Gastrocnemius medialis (tissue), 4 donors: Measurements from ENCODE around the gene CXCR4. TPM values are rescaled to one million over a fixed set of nuclear protein-coding genes. Genes with fewer than 3 reads are reported as not detected.
"Not testable (repeated sequence)": the region's sequence is repeated elsewhere in the genome, so short reads cannot be mapped to it uniquely, and the experiment has no call there.

ENCODE experiments used
- ATAC-seq, 2 donors: fragments of 150-250 bp; one replicate each; pipeline ENCODE4 v1.9.1; 2016
- DNase-seq, 2 donors: peaks; one replicate each; pipeline ENCODE4 v3.0.0-alpha.2; 2019
- H3K27ac ChIP-seq, 4 donors: fragments of 200-600 bp; sonication (generic); 1 replicate in 1 of 4; 2 replicates in 3 of 4; pipeline ENCODE4 v1.5.1; 2016 to 2018; ENCODE audit warnings: mild to moderate bottlenecking in 2 of 4, moderate library complexity in 1 of 4
- H3K27me3 ChIP-seq, 3 donors: fragments of 200-600 bp; sonication (generic) in 2 of 3; 1 replicate in 1 of 3; 2 replicates in 2 of 3; pipeline versions ENCODE4 v1.5.1 to v1.6.0; 2016 to 2019; ENCODE audit warnings: mild to moderate bottlenecking in 1 of 3, moderate library complexity in 1 of 3
- H3K36me3 ChIP-seq, 2 donors: fragments of 200-600 bp; sonication (generic) in 1 of 2; one replicate each; pipeline ENCODE4 v1.5.1; 2017 to 2018
- H3K4me1 ChIP-seq, 2 donors: fragments of 200-600 bp; sonication (generic) in 1 of 2; one replicate each; pipeline ENCODE4 v1.5.1; 2016 to 2017; ENCODE audit warnings: mild to moderate bottlenecking in 2 of 2
- H3K4me3 ChIP-seq, 4 donors: fragments of 200-600 bp; sonication (generic) in 3 of 4; 1 replicate in 1 of 4; 2 replicates in 3 of 4; pipeline ENCODE4 v1.5.1; 2016 to 2019; ENCODE audit warnings: mild to moderate bottlenecking in 2 of 4
- H3K9me3 ChIP-seq, 3 donors: fragments of 200-600 bp; sonication (generic) in 2 of 3; 1 replicate in 1 of 3; 2 replicates in 2 of 3; pipeline ENCODE4 v1.5.1; 2016 to 2019
- POLR2A ChIP-seq, 2 donors: fragments of 450-650 bp; IDR thresholded peaks; one replicate each; pipeline ENCODE4 v1.6.1; 2017; ENCODE audit warnings: antibody characterized with exemption in 2 of 2, mild to moderate bottlenecking in 2 of 2, moderate library complexity in 2 of 2
- in situ Hi-C, 4 donors: fragments of 200-750 bp; cut with MboI; loops; one replicate each; pipeline versions ENCODE4 v1.15.0 to v1.8.0; 2017; ENCODE audit warnings: low sequenced_read_pairs in 4 of 4
- intact Hi-C: fragments of 100-400 bp; cut with DNase I; formaldehyde crosslinking; loops from one replicate; pipeline ENCODE4 v1.15.1; 2023; ENCODE audit warnings: low total_unique reads
- total RNA-seq, 4 donors: library from RNA; depleted of rRNA; stranded (reverse); fragments of >200 nt; gene quantifications; one replicate each; pipeline versions ENCODE4 v1.1.0 to v1.2.3, GENCODE V29; 2016
- TF ChIP-seq, protein P1 (sequence below), 5 experiments: fragments of 450-650 bp in 3 of 5; fragments of 200-600 bp in 2 of 5; sonication (generic) in 2 of 5; IDR thresholded peaks in 4 of 5; conservative IDR thresholded peaks in 1 of 5; 1 replicate in 4 of 5; 2 replicates in 1 of 5; pipeline ENCODE4 v1.5.1; 2016 to 2019; ENCODE audit warnings: antibody characterized with exemption in 5 of 5, mild to moderate bottlenecking in 3 of 5, moderate library complexity in 3 of 5

The CXCR4 gene
- total RNA-seq, 4 donors from 2014 or later = 2.5 to 6.6 (median 4.0) TPM

DNA sequence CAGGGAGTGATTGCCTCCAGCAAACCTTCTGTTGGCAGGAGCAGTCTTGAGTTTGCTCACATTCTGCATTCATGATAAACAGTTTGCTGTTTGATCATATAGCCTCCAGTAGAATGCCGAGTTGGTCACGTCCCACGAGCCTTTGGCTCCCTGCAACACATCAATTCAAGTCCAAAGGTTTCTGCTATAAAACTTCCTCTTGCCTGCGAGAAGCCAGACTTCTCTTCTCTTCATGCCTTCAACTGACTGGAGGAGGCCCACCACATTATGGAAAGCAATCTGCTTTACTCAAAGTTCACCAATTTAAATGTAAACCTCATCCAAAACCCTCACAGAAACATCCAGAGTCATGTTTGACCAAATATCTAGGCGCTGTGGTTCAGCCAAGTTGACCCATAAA is 40.8 kb downstream of the CXCR4 start:
- Histone ChIP-seq H3K36me3 (no peaks in the 10 kb centered on the region), H3K4me1 (no peaks in the 10 kb centered on the region), H3K4me3 (no peak overlapping the region), H3K27me3 (peaks cover 0 to 3% (median 0%) of the 10 kb centered on the region in 3 donors), H3K27ac (no peak overlapping the region), H3K9me3 (no peaks in the 10 kb centered on the region)
- in situ Hi-C loops (no loop called here), intact Hi-C loops (no loop called here)
- ATAC-seq (no peak), DNase-seq (no peak)
- no peak for TF ChIP-seq POLR2A (IDR thresholded peaks at IDR 0.05)
- TF ChIP-seq, protein P1, sequence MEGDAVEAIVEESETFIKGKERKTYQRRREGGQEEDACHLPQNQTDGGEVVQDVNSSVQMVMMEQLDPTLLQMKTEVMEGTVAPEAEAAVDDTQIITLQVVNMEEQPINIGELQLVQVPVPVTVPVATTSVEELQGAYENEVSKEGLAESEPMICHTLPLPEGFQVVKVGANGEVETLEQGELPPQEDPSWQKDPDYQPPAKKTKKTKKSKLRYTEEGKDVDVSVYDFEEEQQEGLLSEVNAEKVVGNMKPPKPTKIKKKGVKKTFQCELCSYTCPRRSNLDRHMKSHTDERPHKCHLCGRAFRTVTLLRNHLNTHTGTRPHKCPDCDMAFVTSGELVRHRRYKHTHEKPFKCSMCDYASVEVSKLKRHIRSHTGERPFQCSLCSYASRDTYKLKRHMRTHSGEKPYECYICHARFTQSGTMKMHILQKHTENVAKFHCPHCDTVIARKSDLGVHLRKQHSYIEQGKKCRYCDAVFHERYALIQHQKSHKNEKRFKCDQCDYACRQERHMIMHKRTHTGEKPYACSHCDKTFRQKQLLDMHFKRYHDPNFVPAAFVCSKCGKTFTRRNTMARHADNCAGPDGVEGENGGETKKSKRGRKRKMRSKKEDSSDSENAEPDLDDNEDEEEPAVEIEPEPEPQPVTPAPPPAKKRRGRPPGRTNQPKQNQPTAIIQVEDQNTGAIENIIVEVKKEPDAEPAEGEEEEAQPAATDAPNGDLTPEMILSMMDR (IDR thresholded peaks at IDR 0.05 in 4 of 5, conservative IDR thresholded peaks at IDR 0.05 in 1 of 5) = no peak

DNA sequence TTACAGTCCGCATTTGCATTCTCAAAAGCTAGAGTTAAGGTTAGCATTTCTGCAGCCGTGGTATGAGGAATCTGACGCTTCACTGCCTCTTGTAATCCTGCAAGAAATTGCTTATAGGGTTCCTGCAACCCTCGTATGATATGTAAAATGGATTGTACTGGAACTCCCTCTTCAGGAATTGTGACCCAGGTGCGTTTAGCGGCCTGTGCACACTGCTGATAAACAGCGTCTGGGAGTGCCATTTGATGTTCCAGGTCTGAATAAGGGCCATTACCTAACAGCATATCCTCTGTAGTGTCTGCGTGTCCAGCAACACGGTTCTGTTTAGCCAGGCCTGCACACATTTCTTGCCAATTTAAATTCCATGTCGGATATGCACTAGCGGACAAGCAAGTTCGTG is 42.5 kb downstream of the CXCR4 start:
- intact Hi-C loops = no loop called here

DNA sequence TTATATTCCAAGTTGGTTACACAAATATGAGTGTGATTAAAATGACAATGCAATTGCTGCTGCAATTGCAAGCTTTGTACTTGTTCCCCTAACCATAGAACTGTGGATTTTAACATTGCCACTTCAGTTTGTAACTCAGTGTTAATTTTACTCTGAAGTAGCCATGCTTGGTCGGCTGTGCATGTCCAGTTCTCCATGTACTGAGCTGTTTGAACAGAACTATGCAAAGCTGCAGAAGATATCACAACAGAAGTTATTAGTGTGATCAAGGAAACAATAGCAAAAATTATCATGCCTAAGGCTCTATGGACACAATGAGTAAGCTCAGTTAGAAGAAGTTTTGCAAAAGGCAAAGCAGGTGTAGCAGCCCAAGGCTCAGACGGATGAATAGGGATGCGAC is 45.3 kb downstream of the CXCR4 start:
- no peak overlapping the region for H3K27ac ChIP-seq
- no peak for ATAC-seq
- in situ Hi-C loops = no loop called here
- no peak for DNase-seq
- no peaks in the 10 kb centered on the region for H3K4me1 ChIP-seq
- peaks cover 0 to 3% (median 0%) of the 10 kb centered on the region in 3 donors for H3K27me3 ChIP-seq
- H3K9me3 ChIP-seq = no peaks in the 10 kb centered on the region
- intact Hi-C loops = no loop called here
- H3K36me3 ChIP-seq = no peaks in the 10 kb centered on the region
- H3K4me3 ChIP-seq = no peak overlapping the region
- no peak for TF ChIP-seq POLR2A (IDR thresholded peaks at IDR 0.05)
- TF ChIP-seq, protein P1 (IDR thresholded peaks at IDR 0.05 in 4 of 5, conservative IDR thresholded peaks at IDR 0.05 in 1 of 5) = no peak

More for the DNA sequence above, 42.5 kb downstream of the CXCR4 start:
- H3K27ac ChIP-seq = no peak overlapping the region
- in situ Hi-C loops = no loop called here
- no peaks in the 10 kb centered on the region for H3K9me3 ChIP-seq
- no peak overlapping the region for H3K4me3 ChIP-seq
- no peak for DNase-seq
- ATAC-seq = no peak
- TF ChIP-seq POLR2A (IDR thresholded peaks at IDR 0.05) = no peak
- TF ChIP-seq, protein P1 (IDR thresholded peaks at IDR 0.05 in 4 of 5, conservative IDR thresholded peaks at IDR 0.05 in 1 of 5) = no peak
- no peaks in the 10 kb centered on the region for H3K4me1 ChIP-seq
- peaks cover 0 to 3% (median 0%) of the 10 kb centered on the region in 3 donors for H3K27me3 ChIP-seq
- H3K36me3 ChIP-seq = no peaks in the 10 kb centered on the region

DNA sequence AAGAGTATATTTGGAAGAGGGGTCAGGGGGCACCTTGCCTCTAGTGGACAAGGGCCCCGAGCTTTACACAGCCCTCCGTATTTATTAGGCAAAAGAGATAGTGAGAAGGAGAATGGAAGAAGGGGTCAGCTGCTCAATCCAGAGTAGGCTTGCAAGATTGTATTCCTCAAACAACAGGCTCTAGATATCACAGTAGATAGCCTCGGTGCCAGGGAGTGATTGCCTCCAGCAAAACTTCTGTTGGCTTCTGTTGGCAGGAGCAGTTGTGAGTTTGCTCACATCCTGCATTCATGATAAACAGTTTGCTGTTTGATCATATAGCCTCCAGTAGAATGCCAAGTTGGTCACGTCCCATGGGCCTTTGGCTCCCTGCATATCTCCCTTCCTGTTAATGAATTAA is 46.1 kb downstream of the CXCR4 start:
- H3K9me3 ChIP-seq, DNase-seq, intact Hi-C loops, H3K27ac ChIP-seq, in situ Hi-C loops, ATAC-seq, H3K4me1 ChIP-seq, H3K4me3 ChIP-seq, H3K36me3 ChIP-seq, H3K27me3 ChIP-seq: not testable (repeated sequence)

DNA sequence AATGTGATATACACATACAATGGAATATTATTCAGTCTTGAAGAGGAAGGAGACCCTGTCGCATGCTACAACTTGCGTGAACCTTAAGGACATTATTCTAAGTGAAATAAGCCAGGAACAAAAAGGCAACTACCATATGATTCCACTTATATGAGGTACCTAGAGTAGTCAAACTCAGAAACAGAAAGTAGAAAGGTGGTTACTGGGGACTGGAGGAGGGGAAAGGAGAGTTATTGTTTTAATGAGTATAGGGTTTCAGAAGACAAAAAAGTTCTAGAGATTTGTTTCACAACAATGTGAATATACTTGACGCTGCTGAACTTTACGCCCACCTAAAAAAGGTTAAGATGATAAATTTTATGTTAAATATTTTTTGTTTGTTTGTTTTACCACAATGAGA is 47.0 kb downstream of the CXCR4 start:
- Histone ChIP-seq H3K4me1 (no peaks in the 10 kb centered on the region), H3K4me3 (no peak overlapping the region), H3K27ac (no peak overlapping the region), H3K27me3 (peaks cover 0 to 3% (median 0%) of the 10 kb centered on the region in 3 donors), H3K36me3 (no peaks in the 10 kb centered on the region), H3K9me3 (no peaks in the 10 kb centered on the region)
- ATAC-seq (no peak), DNase-seq (no peak)
- no peak for TF ChIP-seq POLR2A (IDR thresholded peaks at IDR 0.05)
- TF ChIP-seq, protein P1 (IDR thresholded peaks at IDR 0.05 in 4 of 5, conservative IDR thresholded peaks at IDR 0.05 in 1 of 5) = no peak
- intact Hi-C loops (no loop called here), in situ Hi-C loops (no loop called here)
